HEK293T (cell line): ENCODE results near the gene PFDN1.

ENCODE experiments used
- CTCF ChIA-PET: fragments of 350-600 bp; formaldehyde crosslinking; extraction: SDS; loops from one replicate; lab custom pipeline; 2021; ENCODE audit warnings: antibody characterized with exemption, inconsistent platforms; lab: Yijun Ruan, JAX
- POLR2A ChIA-PET: fragments of 350-600 bp; formaldehyde crosslinking; extraction: SDS; loops from one replicate; lab custom pipeline; 2020; ENCODE audit warnings: antibody characterized with exemption, inconsistent platforms; lab: Yijun Ruan, JAX
- DNase-seq: peaks from one replicate; pipeline ENCODE4 v3.0.0; 2012; ENCODE audit warnings: mixed read lengths; ENCODE audit errors: extremely low spot score
- ARNT ChIP-seq: fragments of 450-650 bp; IDR thresholded peaks from 2 replicates; pipeline ENCODE4 v1.6.1; 2017; ENCODE audit warnings: mild to moderate bottlenecking
- BHLHE40 ChIP-seq: fragments of 450-650 bp; IDR thresholded peaks from 2 replicates; pipeline ENCODE4 v1.6.1; 2016; ENCODE audit warnings: mild to moderate bottlenecking, moderate library complexity, borderline replicate concordance
- CTBP1 ChIP-seq: fragments of 450-650 bp; IDR thresholded peaks from 2 replicates; pipeline ENCODE4 v1.6.1; 2016; ENCODE audit warnings: borderline replicate concordance
- ELF4 ChIP-seq: fragments of 450-650 bp; IDR thresholded peaks from 2 replicates; pipeline ENCODE4 v1.6.1; 2017; ENCODE audit warnings: antibody characterized with exemption
- FOXA1 ChIP-seq: fragments of 450-650 bp; IDR thresholded peaks from 2 replicates; pipeline ENCODE4 v1.6.1; 2016; ENCODE audit warnings: mild to moderate bottlenecking
- FOXK2 ChIP-seq: fragments of 450-650 bp; IDR thresholded peaks from 2 replicates; pipeline ENCODE4 v1.6.1; 2016; ENCODE audit warnings: mild to moderate bottlenecking
- FOXM1 ChIP-seq: fragments of 450-650 bp; IDR thresholded peaks from 2 replicates; pipeline ENCODE4 v1.6.1; 2017; ENCODE audit warnings: mild to moderate bottlenecking, borderline replicate concordance
- HDGF ChIP-seq: fragments of 450-650 bp; IDR thresholded peaks from 2 replicates; pipeline ENCODE4 v1.6.1; 2017; ENCODE audit warnings: antibody characterized with exemption, borderline replicate concordance
- L3MBTL2 ChIP-seq: fragments of 450-650 bp; conservative IDR thresholded peaks from 2 replicates; pipeline ENCODE4 v1.6.1; 2016; ENCODE audit warnings: mild to moderate bottlenecking
- LEF1 ChIP-seq: fragments of 450-650 bp; IDR thresholded peaks from 2 replicates; pipeline ENCODE4 v1.6.1; 2017; ENCODE audit warnings: mild to moderate bottlenecking, borderline replicate concordance
- NFRKB ChIP-seq: fragments of 450-650 bp; IDR thresholded peaks from 2 replicates; pipeline ENCODE4 v1.6.1; 2016; ENCODE audit warnings: mild to moderate bottlenecking, moderate library complexity
- PKNOX1 ChIP-seq: fragments of 450-650 bp; IDR thresholded peaks from 2 replicates; pipeline ENCODE4 v1.6.1; 2016
- SP1 ChIP-seq: fragments of 450-650 bp; IDR thresholded peaks from 2 replicates; pipeline ENCODE4 v1.6.1; 2017
- SUZ12 ChIP-seq: fragments of 450-650 bp; IDR thresholded peaks from 2 replicates; pipeline ENCODE4 v1.6.1; 2016; ENCODE audit warnings: mild to moderate bottlenecking
- TARDBP ChIP-seq: fragments of 450-650 bp; IDR thresholded peaks from 2 replicates; pipeline ENCODE4 v1.6.1; 2016
- ZNF384 ChIP-seq: fragments of 450-650 bp; IDR thresholded peaks from 2 replicates; pipeline ENCODE4 v1.6.1; 2016

PFDN1 gene

GRCh38 chr5:140245926-140246325, 57.0 kb downstream of the PFDN1 start:
- TF ChIP-seq PKNOX1 = no peak
- no peak for TF ChIP-seq BHLHE40
- no peak for TF ChIP-seq FOXK2
- TF ChIP-seq HDGF = no peak
- no peak for TF ChIP-seq LEF1
- TF ChIP-seq SUZ12 = no peak
- no peak for TF ChIP-seq FOXM1
- TF ChIP-seq FOXA1 = no peak
- no peak for TF ChIP-seq ELF4
- no peak for TF ChIP-seq TARDBP
- TF ChIP-seq NFRKB = no peak
- no peak for TF ChIP-seq ZNF384
- ChIA-PET CTCF (interaction anchor here (0.8 to 10.4 kb wide), 6 partner anchors 15 to 117 kb away, joined by 3 to 174 read pairs (median 18); partner anchors contain the start of gene HBEGF), POLR2A (interaction anchor here (0.9 to 8.4 kb wide), 3 partner anchors 57 to 155 kb away, joined by 3 to 117 read pairs (median 5); partner anchors contain the start of genes HBEGF and PFDN1)
- no peak for DNase-seq

DNA sequence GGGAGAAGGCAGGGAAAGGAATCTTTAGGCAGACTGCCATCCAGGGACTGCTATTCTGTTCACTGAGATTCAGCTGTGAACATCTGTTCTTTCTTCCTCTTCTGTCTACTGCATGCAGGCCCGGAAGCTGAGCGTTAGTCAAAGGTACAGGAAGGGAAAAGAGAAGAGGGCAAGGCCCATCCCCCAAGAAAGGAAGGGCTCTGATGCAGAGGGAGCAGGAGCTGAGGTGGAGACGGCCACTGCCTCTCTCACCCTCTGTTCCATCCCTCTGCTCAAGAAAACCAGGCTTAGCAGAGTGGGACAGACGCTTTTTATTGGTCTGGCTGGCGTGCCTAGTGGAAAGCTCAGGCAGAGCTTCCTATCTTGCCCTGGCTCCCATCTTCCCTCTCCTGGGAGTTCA, 57.6 kb downstream of the PFDN1 start:
- POLR2A ChIA-PET = interaction anchor here (0.8 to 8.4 kb wide), 7 partner anchors 52 to 156 kb away, joined by 3 to 117 read pairs (median 4); partner anchors contain the start of genes CYSTM1, HBEGF and PFDN1
- DNase-seq = no peak
- no peak for TF ChIP-seq CTBP1
- no peak for TF ChIP-seq NFRKB
- no peak for TF ChIP-seq FOXA1
- no peak for TF ChIP-seq BHLHE40
- TF ChIP-seq FOXK2 = no peak
- TF ChIP-seq LEF1 = no peak
- no peak for TF ChIP-seq TARDBP
- no peak for TF ChIP-seq HDGF
- no peak for TF ChIP-seq SP1
- no peak for TF ChIP-seq FOXM1
- no peak for TF ChIP-seq ARNT
- no peak for TF ChIP-seq L3MBTL2
- no peak for TF ChIP-seq ZNF384
- TF ChIP-seq SUZ12 = no peak
- TF ChIP-seq ELF4 = no peak
- CTCF ChIA-PET = interaction anchor here (0.6 to 10.4 kb wide), 13 partner anchors 16 to 476 kb away, joined by 3 to 174 read pairs (median 9); partner anchors contain the start of genes HARS1, HARS2, HBEGF and PFDN1

GRCh38 chr5:140244525-140245025, 58.3 kb downstream of the PFDN1 start:
- peak; percentile 84 for DNase-seq
- ChIA-PET POLR2A (interaction anchor here (0.8 to 8.4 kb wide), 9 partner anchors 8 to 156 kb away, joined by 3 to 117 read pairs (median 4); partner anchors contain the start of genes CYSTM1, HBEGF and PFDN1), CTCF (interaction anchor here (0.6 to 10.4 kb wide), 28 partner anchors 9 to 757 kb away, joined by 3 to 174 read pairs (median 5); partner anchors contain the start of genes ANKHD1, HARS1, HARS2 and HBEGF)
- TF ChIP-seq FOXA1 = no peak
- TF ChIP-seq FOXK2 = no peak
- TF ChIP-seq PKNOX1 = peak; percentile 80

GRCh38 chr5:140243706-140244250, 59.1 kb downstream of the PFDN1 start:
- no peak for TF ChIP-seq ELF4
- no peak for TF ChIP-seq LEF1
- ChIA-PET CTCF (interaction anchor here (0.6 to 10.4 kb wide), 24 partner anchors 10 to 757 kb away, joined by 3 to 174 read pairs (median 5); partner anchors contain the start of genes ANKHD1, HARS1, HARS2 and HBEGF), POLR2A (interaction anchor here (1.2 to 8.4 kb wide), 5 partner anchors 9 to 157 kb away, joined by 3 to 117 read pairs (median 5); partner anchors contain the start of gene HBEGF)
- no peak for DNase-seq

GRCh38 chr5:140242890-140243585, 59.9 kb downstream of the PFDN1 start:
- CTCF ChIA-PET = interaction anchor here (0.6 to 10.4 kb wide), 15 partner anchors 10 to 119 kb away, joined by 3 to 174 read pairs (median 4); partner anchors contain the start of gene HBEGF
- TF ChIP-seq BHLHE40 (no peak), L3MBTL2 (no peak), SUZ12 (no peak), ARNT (no peak), FOXM1 (no peak), FOXK2 (no peak), FOXA1 (no peak), SP1 (no peak), LEF1 (no peak), HDGF (no peak), TARDBP (no peak), CTBP1 (no peak), NFRKB (no peak), ZNF384 (no peak), PKNOX1 (no peak), ELF4 (no peak)
- POLR2A ChIA-PET = interaction anchor here (2.1 to 8.4 kb wide), 2 partner anchors 103 to 109 kb away, joined by 5 to 117 read pairs; partner anchors contain the start of gene HBEGF
- no peak for DNase-seq
